HFFc6 (cell line): ENCODE data around the gene PLEKHG5. TPM values are rescaled to one million over a fixed set of nuclear protein-coding genes. Genes with fewer than 3 reads are reported as not detected.

Experiments
- DNase-seq: peaks from one replicate; pipeline ENCODE4 v3.0.0-alpha.2; 2018
- H3K27ac Mint-ChIP-seq: 2 replicates; pipeline ENCODE4 v1.8.0; 2020; ENCODE audit warnings: mild to moderate bottlenecking, mixed read lengths
- H3K27me3 Mint-ChIP-seq: 2 replicates; pipeline ENCODE4 v1.8.0; 2021; ENCODE audit warnings: mild to moderate bottlenecking, moderate library complexity, mixed read lengths; ENCODE audit not compliant: insufficient read depth
- H3K36me3 Mint-ChIP-seq: 2 replicates; pipeline ENCODE4 v1.8.0; 2021; ENCODE audit warnings: low read depth, mixed read lengths
- H3K4me1 Mint-ChIP-seq: 2 replicates; pipeline ENCODE4 v1.8.0; 2020; ENCODE audit warnings: low read depth, mixed read lengths
- H3K4me3 Mint-ChIP-seq: 2 replicates; pipeline ENCODE4 v1.8.0; 2020; ENCODE audit warnings: mild to moderate bottlenecking, moderate library complexity, mixed read lengths
- H3K9me3 Mint-ChIP-seq: 2 replicates; pipeline ENCODE4 v1.8.0; 2020; ENCODE audit warnings: mild to moderate bottlenecking, mixed read lengths
- total RNA-seq, 6 experiments: library from RNA; stranded (reverse); fragmentation: NEBNext Ultra II Directional; extraction: Animal tissue kit (Norgen Biotek cat#: 25700); gene quantifications; 2 replicates in 1 of 6; 3 replicates in 5 of 6; pipeline ENCODE4 v1.2.3, GENCODE V29; 2021
- TF ChIP-seq, protein P1 (sequence below): fragments of 200-600 bp; sonication (generic); IDR thresholded peaks from 2 replicates; pipeline ENCODE4 v1.5.0; 2021; ENCODE audit warnings: antibody characterized with exemption, mild to moderate bottlenecking

Gene PLEKHG5
- total RNA-seq, 6 experiments from 2014 or later, result 6.4 to 7.2 (median 6.6) TPM

DNA sequence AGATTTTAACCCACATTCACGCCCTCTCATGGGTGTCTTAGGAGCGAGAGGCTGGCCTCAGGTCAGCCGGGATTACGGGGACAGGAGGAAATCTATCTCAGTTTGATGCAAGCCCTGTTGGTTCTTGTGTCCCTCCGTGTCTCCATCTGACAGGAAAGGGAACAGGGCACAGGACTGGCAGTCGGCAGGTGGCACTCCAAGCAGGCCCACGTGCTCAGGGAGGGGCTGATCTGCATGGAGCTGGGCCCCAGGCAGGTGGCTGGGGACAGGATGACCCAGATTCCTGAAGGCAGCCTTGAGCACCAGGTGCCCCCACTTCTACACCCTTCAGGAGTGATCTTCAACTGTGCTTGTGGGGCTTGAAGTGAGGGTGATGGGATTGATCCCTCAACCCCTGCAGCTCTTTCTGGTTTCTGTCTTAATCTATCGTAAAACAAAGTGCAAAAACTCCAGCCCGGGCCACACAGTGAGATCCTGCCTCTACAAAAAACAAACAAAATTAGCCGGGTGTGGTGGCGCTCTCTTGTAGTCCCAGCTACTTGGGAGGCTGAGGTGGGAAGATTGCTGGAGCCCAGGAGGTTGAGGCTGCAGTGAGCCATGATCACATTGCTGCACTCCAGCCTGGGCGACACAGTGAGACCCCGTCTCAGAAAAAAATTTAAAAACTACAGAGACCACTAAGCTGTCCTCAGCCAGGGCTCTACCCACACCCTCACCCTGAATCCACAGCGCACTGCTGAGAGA, 8.3 kb downstream of the PLEKHG5 start:
- H3K9me3 Mint-ChIP-seq, result no peaks in the 10 kb centered on the region
- TF ChIP-seq, protein P1, sequence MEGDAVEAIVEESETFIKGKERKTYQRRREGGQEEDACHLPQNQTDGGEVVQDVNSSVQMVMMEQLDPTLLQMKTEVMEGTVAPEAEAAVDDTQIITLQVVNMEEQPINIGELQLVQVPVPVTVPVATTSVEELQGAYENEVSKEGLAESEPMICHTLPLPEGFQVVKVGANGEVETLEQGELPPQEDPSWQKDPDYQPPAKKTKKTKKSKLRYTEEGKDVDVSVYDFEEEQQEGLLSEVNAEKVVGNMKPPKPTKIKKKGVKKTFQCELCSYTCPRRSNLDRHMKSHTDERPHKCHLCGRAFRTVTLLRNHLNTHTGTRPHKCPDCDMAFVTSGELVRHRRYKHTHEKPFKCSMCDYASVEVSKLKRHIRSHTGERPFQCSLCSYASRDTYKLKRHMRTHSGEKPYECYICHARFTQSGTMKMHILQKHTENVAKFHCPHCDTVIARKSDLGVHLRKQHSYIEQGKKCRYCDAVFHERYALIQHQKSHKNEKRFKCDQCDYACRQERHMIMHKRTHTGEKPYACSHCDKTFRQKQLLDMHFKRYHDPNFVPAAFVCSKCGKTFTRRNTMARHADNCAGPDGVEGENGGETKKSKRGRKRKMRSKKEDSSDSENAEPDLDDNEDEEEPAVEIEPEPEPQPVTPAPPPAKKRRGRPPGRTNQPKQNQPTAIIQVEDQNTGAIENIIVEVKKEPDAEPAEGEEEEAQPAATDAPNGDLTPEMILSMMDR, result no peak
- no peak overlapping the region for H3K27ac Mint-ChIP-seq
- no peaks in the 10 kb centered on the region for H3K36me3 Mint-ChIP-seq
- H3K4me1 Mint-ChIP-seq, result peaks cover 8% of the 10 kb centered on the region
- H3K4me3 Mint-ChIP-seq, result no peak overlapping the region
- peaks cover 18% of the 10 kb centered on the region for H3K27me3 Mint-ChIP-seq
- no peak for DNase-seq

DNA sequence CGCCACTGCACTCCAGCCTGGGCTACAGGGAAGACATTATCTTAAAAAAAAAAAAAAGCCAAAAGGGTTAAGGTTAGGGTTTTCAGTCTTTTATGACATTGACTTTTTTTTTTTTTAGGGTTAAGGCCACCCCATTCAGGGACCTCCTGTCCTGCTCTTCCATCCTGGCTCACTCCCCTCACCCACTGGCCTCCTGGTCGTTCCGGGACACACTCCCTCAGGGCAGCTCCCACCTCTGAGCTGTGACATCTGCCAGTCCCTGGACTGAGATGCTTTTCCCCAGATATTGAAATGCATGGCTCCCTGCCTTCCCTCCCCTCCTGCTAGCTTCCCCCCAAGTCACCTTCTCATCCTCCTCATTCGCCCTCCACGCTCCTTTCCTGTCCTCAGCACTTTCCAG, 9.6 kb downstream of the PLEKHG5 start:
- no peak overlapping the region for H3K27ac Mint-ChIP-seq
- H3K9me3 Mint-ChIP-seq, result no peaks in the 10 kb centered on the region

DNA sequence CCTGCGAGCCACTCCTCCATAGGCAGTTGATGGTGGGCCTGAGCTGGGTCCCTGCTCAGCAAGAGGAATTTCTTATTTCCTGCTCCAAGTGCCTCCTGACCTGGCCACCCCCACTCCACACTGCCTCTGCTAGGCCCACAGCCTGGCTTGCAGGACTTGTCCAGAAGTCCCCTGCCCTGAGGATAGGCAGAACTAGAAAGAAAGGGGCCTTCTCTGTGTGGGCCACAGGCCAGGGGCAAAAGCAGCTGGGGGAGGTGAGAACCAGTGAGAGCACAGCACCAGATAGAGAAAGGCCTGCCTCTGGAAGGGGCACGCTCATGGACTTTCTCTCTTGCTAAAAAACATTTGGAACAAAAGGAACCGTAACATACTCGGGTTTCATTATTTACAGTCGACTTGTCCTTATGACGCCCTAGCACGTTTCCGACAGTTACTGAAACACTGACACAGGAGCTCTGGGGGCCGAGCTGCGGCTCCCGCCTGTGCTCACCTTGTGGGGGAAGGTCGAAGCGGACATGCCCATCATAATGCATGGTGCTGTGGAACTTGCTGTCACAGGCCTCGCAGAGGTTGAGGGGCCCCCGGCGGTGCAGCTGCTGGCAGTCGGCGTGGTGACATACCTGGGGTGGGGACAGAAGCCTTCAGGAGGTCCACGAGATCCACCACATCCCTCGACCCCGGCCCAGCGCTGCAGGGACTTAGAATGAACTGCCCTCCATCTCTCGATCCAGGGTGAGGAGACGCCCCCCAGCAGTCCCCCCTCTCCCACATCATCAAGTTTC, 14.2 kb downstream of the PLEKHG5 start:
- H3K9me3 Mint-ChIP-seq, result no peaks in the 10 kb centered on the region
- H3K4me3 Mint-ChIP-seq, result no peak overlapping the region
- no peaks in the 10 kb centered on the region for H3K4me1 Mint-ChIP-seq
- no peaks in the 10 kb centered on the region for H3K36me3 Mint-ChIP-seq
- peaks cover 5% of the 10 kb centered on the region for H3K27me3 Mint-ChIP-seq
- TF ChIP-seq, protein P1, result no peak
- no peak overlapping the region for H3K27ac Mint-ChIP-seq
- DNase-seq, result no peak

More for the DNA sequence above, 9.6 kb downstream of the PLEKHG5 start:
- TF ChIP-seq, protein P1, result no peak
- no peaks in the 10 kb centered on the region for H3K36me3 Mint-ChIP-seq
- H3K4me3 Mint-ChIP-seq, result no peak overlapping the region
- peaks cover 18% of the 10 kb centered on the region for H3K27me3 Mint-ChIP-seq
- peaks cover 8% of the 10 kb centered on the region for H3K4me1 Mint-ChIP-seq
- DNase-seq, result no peak

DNA sequence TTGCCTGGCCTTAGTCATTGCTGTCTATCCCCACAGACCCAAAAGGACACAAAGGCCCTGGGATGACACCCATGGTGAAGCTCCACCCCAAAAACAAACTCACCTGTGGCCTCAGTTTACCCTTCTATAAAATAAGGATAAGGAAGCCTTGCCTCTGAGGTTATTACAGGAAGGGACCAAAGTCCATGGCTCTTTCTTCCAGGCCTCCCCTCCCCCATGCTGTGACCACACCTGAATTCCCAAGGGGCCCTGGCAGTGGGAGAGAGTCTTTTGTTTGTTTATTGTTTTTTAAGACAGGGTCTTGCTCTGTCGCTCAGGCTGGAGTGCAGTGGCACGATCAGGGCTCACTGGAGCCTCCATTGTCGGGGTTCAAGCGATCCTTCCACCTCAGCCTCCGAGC, 15.0 kb downstream of the PLEKHG5 start:
- no peaks in the 10 kb centered on the region for H3K9me3 Mint-ChIP-seq
- no peaks in the 10 kb centered on the region for H3K36me3 Mint-ChIP-seq
- no peak overlapping the region for H3K27ac Mint-ChIP-seq
- TF ChIP-seq, protein P1, result no peak
- peaks cover 7% of the 10 kb centered on the region for H3K27me3 Mint-ChIP-seq
- no peaks in the 10 kb centered on the region for H3K4me1 Mint-ChIP-seq
- no peak overlapping the region for H3K4me3 Mint-ChIP-seq
- DNase-seq, result no peak

DNA sequence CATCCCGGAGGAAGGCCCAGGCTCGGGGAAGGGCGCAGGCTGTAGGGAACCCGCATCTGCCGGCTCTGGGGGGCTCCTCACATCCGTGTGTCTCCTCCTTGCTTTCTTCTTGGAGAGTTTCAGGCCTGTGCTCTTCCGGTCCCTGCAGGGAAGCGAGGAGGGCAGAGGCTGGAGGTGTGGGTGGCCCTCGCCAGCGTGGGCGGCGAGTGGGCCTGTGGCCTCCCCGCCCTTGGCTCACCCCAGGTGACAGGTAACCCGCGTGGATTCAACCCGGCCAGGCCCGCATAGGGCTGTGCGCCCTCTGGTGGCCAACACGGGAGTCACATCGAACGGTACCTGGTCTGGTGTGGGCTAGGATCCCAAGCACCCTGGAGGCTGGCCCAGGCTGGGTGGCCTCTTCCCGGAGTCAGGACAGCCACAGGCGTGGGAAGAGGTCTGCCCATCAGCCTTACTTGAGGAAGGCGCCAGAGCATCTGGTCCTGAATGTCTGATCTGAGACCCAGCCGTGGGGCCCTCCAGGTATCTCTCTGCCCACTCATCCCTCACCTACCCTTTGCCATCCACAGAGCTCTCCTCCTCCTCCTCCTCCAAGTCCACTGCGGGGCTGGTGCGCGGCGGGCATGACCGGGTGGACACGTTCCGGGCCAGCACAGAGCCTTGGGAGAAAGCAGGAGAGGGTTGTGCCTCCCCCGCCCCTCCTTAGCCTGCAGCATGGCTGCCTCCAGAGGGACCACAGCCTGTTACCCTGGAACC, 15.9 kb downstream of the PLEKHG5 start:
- Mint-ChIP-seq H3K27ac (no peak overlapping the region), H3K9me3 (no peaks in the 10 kb centered on the region), H3K36me3 (no peaks in the 10 kb centered on the region), H3K4me3 (no peak overlapping the region), H3K27me3 (peaks cover 5% of the 10 kb centered on the region), H3K4me1 (no peaks in the 10 kb centered on the region)
- TF ChIP-seq, protein P1, result peak; percentile 98
- peak; percentile 11 for DNase-seq
